Measurements from ENCODE around the gene C1orf198.

Gene C1orf198

GRCh38 chr1:230826166-230826875 is 42.0 kb downstream of the C1orf198 start:
- H3K9me3 ChIP-seq (ENCODE audit: control insufficient read depth, insufficient read depth, low read length), result no peaks in the 10 kb centered on the region
- H3K9ac ChIP-seq (ENCODE audit: low read depth, low read length), result no peak overlapping the region
- H3K4me3 ChIP-seq (ENCODE audit: low read depth, low read length), result no peak overlapping the region
- H3K4me1 ChIP-seq (ENCODE audit: control insufficient read depth, insufficient read depth, low read length), result no peaks in the 10 kb centered on the region
- no peaks in the 10 kb centered on the region for H3K27me3 ChIP-seq (ENCODE audit: control insufficient read depth, insufficient read depth, low read length)
- H3K36me3 ChIP-seq (ENCODE audit: control insufficient read depth, insufficient read depth, low read length), result no peaks in the 10 kb centered on the region

DNA sequence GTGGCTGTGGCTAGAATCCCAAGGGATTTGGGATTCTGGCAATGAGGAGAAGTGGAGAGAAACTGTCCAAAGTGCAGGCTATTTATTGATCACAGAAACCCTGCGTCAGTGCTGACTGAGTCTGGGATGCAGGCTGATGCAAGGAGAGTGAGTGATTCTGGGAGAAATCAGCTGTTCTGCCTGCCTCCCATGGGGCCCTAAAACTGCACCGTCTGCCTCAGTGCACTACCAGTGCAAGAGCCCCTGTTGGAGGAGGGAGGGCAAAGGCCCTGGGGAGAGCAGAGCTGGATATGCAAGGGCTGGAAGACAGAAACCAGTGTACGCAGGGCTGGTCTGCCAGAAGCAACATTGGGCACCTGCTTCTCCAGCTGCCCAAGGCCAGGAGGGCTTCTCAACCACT is 42.6 kb downstream of the C1orf198 start:
- Histone ChIP-seq H3K36me3 (ENCODE audit: control insufficient read depth, insufficient read depth, low read length) (no peaks in the 10 kb centered on the region), H3K9me3 (ENCODE audit: control insufficient read depth, insufficient read depth, low read length) (no peaks in the 10 kb centered on the region), H3K4me1 (ENCODE audit: control insufficient read depth, insufficient read depth, low read length) (no peaks in the 10 kb centered on the region), H3K27me3 (ENCODE audit: control insufficient read depth, insufficient read depth, low read length) (no peaks in the 10 kb centered on the region), H3K4me3 (ENCODE audit: low read depth, low read length) (no peak overlapping the region), H3K9ac (ENCODE audit: low read depth, low read length) (no peak overlapping the region)

DNA sequence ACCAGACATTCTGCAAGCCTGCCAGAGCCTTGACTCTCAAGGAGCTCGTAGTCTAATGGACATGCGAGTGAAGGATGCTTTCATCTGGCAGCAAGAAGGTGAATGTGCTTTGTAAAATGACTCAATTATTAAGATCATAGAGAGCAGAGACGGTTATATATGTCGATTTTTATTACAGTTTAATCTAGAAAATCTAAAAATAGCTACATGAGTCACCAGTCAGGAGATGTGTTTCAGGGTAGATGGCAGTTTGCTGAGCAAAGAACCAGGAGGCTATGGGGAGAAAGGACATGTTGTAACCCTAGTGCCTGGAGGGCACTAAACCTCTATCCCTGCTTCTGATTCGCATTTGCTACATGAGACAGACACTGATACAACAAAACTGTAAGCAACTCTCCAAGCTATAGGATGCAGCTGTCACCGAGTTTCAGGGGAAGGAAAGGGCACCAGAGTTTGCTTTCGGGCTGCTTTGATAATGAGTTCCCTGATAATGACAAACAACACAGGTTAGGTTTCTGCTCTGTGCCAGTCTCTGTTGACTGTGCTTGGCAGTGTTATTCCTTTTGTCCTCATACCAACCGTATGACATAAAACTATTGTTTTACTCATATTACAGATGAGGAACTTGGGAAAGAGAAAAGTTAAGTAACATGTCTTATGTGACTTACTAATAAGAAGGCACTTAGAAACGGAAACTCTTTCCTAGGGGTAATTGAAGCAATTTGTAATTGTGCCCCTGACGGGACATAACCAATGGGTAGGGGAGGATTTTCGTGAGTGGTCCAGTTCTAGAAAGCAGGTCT is 43.2 kb downstream of the C1orf198 start:
- Histone ChIP-seq H3K4me3 (ENCODE audit: low read depth, low read length) (no peak overlapping the region), H3K36me3 (ENCODE audit: control insufficient read depth, insufficient read depth, low read length) (no peaks in the 10 kb centered on the region), H3K9me3 (ENCODE audit: control insufficient read depth, insufficient read depth, low read length) (no peaks in the 10 kb centered on the region), H3K4me1 (ENCODE audit: control insufficient read depth, insufficient read depth, low read length) (no peaks in the 10 kb centered on the region), H3K9ac (ENCODE audit: low read depth, low read length) (no peak overlapping the region), H3K27me3 (ENCODE audit: control insufficient read depth, insufficient read depth, low read length) (no peaks in the 10 kb centered on the region)

GRCh38 chr1:230824551-230824918 is 43.8 kb downstream of the C1orf198 start:
- no peak overlapping the region for H3K9ac ChIP-seq (ENCODE audit: low read depth, low read length)
- no peaks in the 10 kb centered on the region for H3K9me3 ChIP-seq (ENCODE audit: control insufficient read depth, insufficient read depth, low read length)
- no peaks in the 10 kb centered on the region for H3K27me3 ChIP-seq (ENCODE audit: control insufficient read depth, insufficient read depth, low read length)
- no peaks in the 10 kb centered on the region for H3K4me1 ChIP-seq (ENCODE audit: control insufficient read depth, insufficient read depth, low read length)
- no peaks in the 10 kb centered on the region for H3K36me3 ChIP-seq (ENCODE audit: control insufficient read depth, insufficient read depth, low read length)
- no peak overlapping the region for H3K4me3 ChIP-seq (ENCODE audit: low read depth, low read length)

- H3K4me1 ChIP-seq (ENCODE audit: control insufficient read depth, insufficient read depth, low read length), result no peaks in the 10 kb centered on the region
- no peaks in the 10 kb centered on the region for H3K36me3 ChIP-seq (ENCODE audit: control insufficient read depth, insufficient read depth, low read length)
- no peak overlapping the region for H3K9ac ChIP-seq (ENCODE audit: low read depth, low read length)
- no peak overlapping the region for H3K4me3 ChIP-seq (ENCODE audit: low read depth, low read length)
- no peaks in the 10 kb centered on the region for H3K27me3 ChIP-seq (ENCODE audit: control insufficient read depth, insufficient read depth, low read length)
- no peaks in the 10 kb centered on the region for H3K9me3 ChIP-seq (ENCODE audit: control insufficient read depth, insufficient read depth, low read length)
These were observed 44.4 kb downstream of the C1orf198 start for GRCh38 chr1:230823931-230824381.

DNA sequence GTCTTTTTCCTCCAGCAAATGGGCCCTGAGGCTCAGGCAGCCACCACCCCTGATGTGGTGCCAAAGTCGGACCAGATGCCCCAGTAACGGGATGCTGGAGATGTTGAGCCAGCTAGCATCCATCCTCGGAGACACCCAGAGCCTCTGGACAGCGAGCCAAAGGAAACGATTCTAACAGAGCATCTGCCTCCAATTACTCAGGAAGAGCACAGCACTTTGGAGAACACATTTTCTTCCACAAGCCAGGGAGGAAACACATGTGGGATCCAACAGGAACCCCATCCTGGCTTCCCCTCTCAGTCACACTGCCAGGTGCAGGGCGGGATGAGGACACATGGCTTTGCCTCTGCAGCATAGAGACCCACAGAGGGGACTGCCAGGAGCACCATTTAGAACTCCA is 44.9 kb downstream of the C1orf198 start:
- Histone ChIP-seq H3K4me3 (ENCODE audit: low read depth, low read length) (no peak overlapping the region), H3K27me3 (ENCODE audit: control insufficient read depth, insufficient read depth, low read length) (no peaks in the 10 kb centered on the region), H3K4me1 (ENCODE audit: control insufficient read depth, insufficient read depth, low read length) (no peaks in the 10 kb centered on the region), H3K9me3 (ENCODE audit: control insufficient read depth, insufficient read depth, low read length) (no peaks in the 10 kb centered on the region), H3K36me3 (ENCODE audit: control insufficient read depth, insufficient read depth, low read length) (no peaks in the 10 kb centered on the region), H3K9ac (ENCODE audit: low read depth, low read length) (no peak overlapping the region)

DNA sequence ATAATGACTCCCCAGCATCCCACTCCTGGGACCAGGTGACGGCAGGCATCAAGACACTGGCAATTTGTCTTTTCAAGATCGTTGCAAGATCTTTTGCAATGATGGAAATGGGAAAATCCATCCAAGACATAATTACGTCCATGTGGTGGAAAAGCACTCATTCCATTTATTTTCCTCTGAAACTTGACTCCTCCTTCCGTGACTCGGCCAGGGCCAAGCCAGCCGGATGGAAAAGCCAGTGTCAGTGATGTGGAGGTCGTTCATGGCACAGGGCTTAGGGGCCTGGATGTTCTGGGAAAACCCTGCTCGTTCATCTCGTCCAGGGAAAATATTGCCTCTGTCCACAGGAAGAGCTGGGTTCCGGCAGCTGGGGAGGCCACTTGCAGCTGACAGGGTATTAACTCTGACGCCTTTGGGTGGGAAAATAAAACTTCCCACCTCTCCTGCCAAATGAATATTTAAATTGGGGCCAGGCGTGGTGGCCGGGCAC is 46.2 kb downstream of the C1orf198 start:
- H3K27me3 ChIP-seq (ENCODE audit: control insufficient read depth, insufficient read depth, low read length), result no peaks in the 10 kb centered on the region
- no peak overlapping the region for H3K9ac ChIP-seq (ENCODE audit: low read depth, low read length)
- no peaks in the 10 kb centered on the region for H3K9me3 ChIP-seq (ENCODE audit: control insufficient read depth, insufficient read depth, low read length)
- H3K4me1 ChIP-seq (ENCODE audit: control insufficient read depth, insufficient read depth, low read length), result no peaks in the 10 kb centered on the region
- no peak overlapping the region for H3K4me3 ChIP-seq (ENCODE audit: low read depth, low read length)
- H3K36me3 ChIP-seq (ENCODE audit: control insufficient read depth, insufficient read depth, low read length), result no peaks in the 10 kb centered on the region

DNA sequence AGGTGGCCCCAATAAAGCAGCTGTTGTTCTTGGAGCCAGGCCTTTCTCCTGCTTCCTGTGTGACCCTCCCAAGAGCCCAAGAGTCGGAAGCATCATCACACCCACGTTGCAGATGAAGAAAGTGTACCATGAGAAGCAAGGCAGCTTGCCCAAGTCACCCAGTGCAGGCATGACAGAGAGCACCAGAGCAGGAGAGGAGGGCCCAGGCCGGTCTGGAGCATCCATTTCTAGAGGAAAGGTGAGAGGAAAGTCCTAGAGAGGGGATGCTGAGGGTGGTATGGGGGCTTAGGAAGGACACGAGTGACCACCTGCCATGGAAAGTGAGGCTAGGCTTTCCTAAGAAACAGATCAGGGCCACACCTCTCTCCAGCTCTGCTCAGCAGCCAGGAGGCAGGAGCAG is 47.0 kb downstream of the C1orf198 start:
- Histone ChIP-seq H3K9ac (ENCODE audit: low read depth, low read length) (no peak overlapping the region), H3K27me3 (ENCODE audit: control insufficient read depth, insufficient read depth, low read length) (no peaks in the 10 kb centered on the region), H3K36me3 (ENCODE audit: control insufficient read depth, insufficient read depth, low read length) (no peaks in the 10 kb centered on the region), H3K9me3 (ENCODE audit: control insufficient read depth, insufficient read depth, low read length) (no peaks in the 10 kb centered on the region), H3K4me1 (ENCODE audit: control insufficient read depth, insufficient read depth, low read length) (no peaks in the 10 kb centered on the region), H3K4me3 (ENCODE audit: low read depth, low read length) (no peak overlapping the region)

DNA sequence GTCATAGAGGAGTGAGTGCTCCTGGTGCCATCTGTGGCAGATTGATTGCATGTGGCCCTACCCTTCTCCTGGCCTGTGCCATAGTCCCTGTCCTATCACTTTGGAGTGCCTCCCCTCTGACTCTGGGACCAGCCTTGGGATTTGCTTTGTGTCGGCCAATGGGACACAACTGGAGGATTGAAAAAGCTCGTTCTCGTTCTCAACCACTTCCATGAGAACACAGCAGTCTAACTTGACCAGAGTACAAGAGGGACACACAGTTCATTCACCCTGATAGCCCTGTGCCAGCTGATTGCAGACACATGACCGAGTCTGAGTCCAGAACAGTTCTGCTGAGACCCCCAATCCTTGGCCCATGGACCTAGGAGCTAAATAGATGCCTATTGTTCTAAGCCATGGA is 47.8 kb downstream of the C1orf198 start:
- Histone ChIP-seq H3K4me3 (ENCODE audit: low read depth, low read length) (no peak overlapping the region), H3K36me3 (ENCODE audit: control insufficient read depth, insufficient read depth, low read length) (no peaks in the 10 kb centered on the region), H3K27me3 (ENCODE audit: control insufficient read depth, insufficient read depth, low read length) (no peaks in the 10 kb centered on the region), H3K9me3 (ENCODE audit: control insufficient read depth, insufficient read depth, low read length) (no peaks in the 10 kb centered on the region), H3K4me1 (ENCODE audit: control insufficient read depth, insufficient read depth, low read length) (no peaks in the 10 kb centered on the region), H3K9ac (ENCODE audit: low read depth, low read length) (no peak overlapping the region)

- H3K9ac ChIP-seq (ENCODE audit: low read depth, low read length), result no peak overlapping the region
- no peaks in the 10 kb centered on the region for H3K4me1 ChIP-seq (ENCODE audit: control insufficient read depth, insufficient read depth, low read length)
- no peaks in the 10 kb centered on the region for H3K36me3 ChIP-seq (ENCODE audit: control insufficient read depth, insufficient read depth, low read length)
- no peak overlapping the region for H3K4me3 ChIP-seq (ENCODE audit: low read depth, low read length)
- H3K9me3 ChIP-seq (ENCODE audit: control insufficient read depth, insufficient read depth, low read length), result no peaks in the 10 kb centered on the region
- H3K27me3 ChIP-seq (ENCODE audit: control insufficient read depth, insufficient read depth, low read length), result no peaks in the 10 kb centered on the region
These were observed 48.3 kb downstream of the C1orf198 start for GRCh38 chr1:230819976-230820375.

GRCh38 chr1:230818901-230819300 is 49.4 kb downstream of the C1orf198 start:
- no peaks in the 10 kb centered on the region for H3K9me3 ChIP-seq (ENCODE audit: control insufficient read depth, insufficient read depth, low read length)
- H3K27me3 ChIP-seq (ENCODE audit: control insufficient read depth, insufficient read depth, low read length), result no peaks in the 10 kb centered on the region
- no peaks in the 10 kb centered on the region for H3K36me3 ChIP-seq (ENCODE audit: control insufficient read depth, insufficient read depth, low read length)
- no peak overlapping the region for H3K9ac ChIP-seq (ENCODE audit: low read depth, low read length)
- H3K4me1 ChIP-seq (ENCODE audit: control insufficient read depth, insufficient read depth, low read length), result no peaks in the 10 kb centered on the region
- no peak overlapping the region for H3K4me3 ChIP-seq (ENCODE audit: low read depth, low read length)

DNA sequence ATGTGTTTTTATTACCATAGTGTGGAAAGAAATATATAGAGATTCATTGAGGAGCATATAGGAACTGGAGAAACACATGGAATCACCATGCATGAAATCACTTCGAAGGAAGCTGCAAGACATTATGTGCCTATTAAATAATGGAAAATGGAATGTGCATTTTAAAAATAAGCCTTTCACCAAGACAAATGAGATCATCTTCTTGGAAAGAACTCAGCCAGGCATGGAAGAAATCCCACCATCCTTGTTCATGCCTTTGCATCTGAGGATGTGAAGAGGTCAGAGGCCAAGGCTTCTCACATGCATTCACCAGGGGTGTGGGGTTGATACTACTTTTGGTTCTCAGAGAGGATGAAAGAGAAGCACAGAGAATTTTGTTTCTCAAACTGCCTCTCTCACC is 50.0 kb downstream of the C1orf198 start:
- Histone ChIP-seq H3K27me3 (ENCODE audit: control insufficient read depth, insufficient read depth, low read length) (no peaks in the 10 kb centered on the region), H3K36me3 (ENCODE audit: control insufficient read depth, insufficient read depth, low read length) (no peaks in the 10 kb centered on the region), H3K4me1 (ENCODE audit: control insufficient read depth, insufficient read depth, low read length) (no peaks in the 10 kb centered on the region), H3K9me3 (ENCODE audit: control insufficient read depth, insufficient read depth, low read length) (no peaks in the 10 kb centered on the region), H3K9ac (ENCODE audit: low read depth, low read length) (no peak overlapping the region), H3K4me3 (ENCODE audit: low read depth, low read length) (no peak overlapping the region)

Measured in iPS-15b (cell line).